C4-2B (cell line): Measurements from ENCODE around the gene CRISPLD2.

ENCODE experiments used
- ZFX ChIP-seq: fragments of 450-650 bp; IDR thresholded peaks from 2 replicates; pipeline ENCODE4 v1.6.1; 2017
- TF ChIP-seq, protein P1 (sequence below): fragments of 450-650 bp; conservative IDR thresholded peaks from 2 replicates; pipeline ENCODE4 v1.5.1; 2017; ENCODE audit warnings: mild to moderate bottlenecking

- TF ChIP-seq, protein P1, sequence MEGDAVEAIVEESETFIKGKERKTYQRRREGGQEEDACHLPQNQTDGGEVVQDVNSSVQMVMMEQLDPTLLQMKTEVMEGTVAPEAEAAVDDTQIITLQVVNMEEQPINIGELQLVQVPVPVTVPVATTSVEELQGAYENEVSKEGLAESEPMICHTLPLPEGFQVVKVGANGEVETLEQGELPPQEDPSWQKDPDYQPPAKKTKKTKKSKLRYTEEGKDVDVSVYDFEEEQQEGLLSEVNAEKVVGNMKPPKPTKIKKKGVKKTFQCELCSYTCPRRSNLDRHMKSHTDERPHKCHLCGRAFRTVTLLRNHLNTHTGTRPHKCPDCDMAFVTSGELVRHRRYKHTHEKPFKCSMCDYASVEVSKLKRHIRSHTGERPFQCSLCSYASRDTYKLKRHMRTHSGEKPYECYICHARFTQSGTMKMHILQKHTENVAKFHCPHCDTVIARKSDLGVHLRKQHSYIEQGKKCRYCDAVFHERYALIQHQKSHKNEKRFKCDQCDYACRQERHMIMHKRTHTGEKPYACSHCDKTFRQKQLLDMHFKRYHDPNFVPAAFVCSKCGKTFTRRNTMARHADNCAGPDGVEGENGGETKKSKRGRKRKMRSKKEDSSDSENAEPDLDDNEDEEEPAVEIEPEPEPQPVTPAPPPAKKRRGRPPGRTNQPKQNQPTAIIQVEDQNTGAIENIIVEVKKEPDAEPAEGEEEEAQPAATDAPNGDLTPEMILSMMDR: no peak
- no peak for TF ChIP-seq ZFX
These were observed 64.4 kb downstream of the CRISPLD2 start for GRCh38 chr16:84884246-84884595.
